Measurements from ENCODE around the gene CHP1.

Gene CHP1

GRCh38 chr15:41230650-41231421 is at the start of gene CHP1, which contains the start of gene EXD1:
TSS of gene CHP1 (plus strand) at chr15:41231268. CDS start at chr15:41231383, 115 bp downstream.
TSS of gene EXD1 (minus strand) at chr15:41230757. CDS start at chr15:41226575, 4,182 bp downstream.
- no peaks in the 10 kb centered on the region for H3K36me3 ChIP-seq (ENCODE audit: insufficient read depth, low read length)
- peaks cover 26% of the 10 kb centered on the region for H3K4me1 ChIP-seq (ENCODE audit: insufficient read depth, low read length)
- H3K9ac ChIP-seq (ENCODE audit: low read length), result peak within 1 kb of the TSS; percentile 69
- H3K27ac ChIP-seq (ENCODE audit: low read depth, low read length), result peak within 1 kb of the TSS; percentile 75
- peak within 1 kb of the TSS; percentile 66 to 88 for H3K4me3 ChIP-seq (ENCODE audit: low read depth in 1 of 2, low read length in 2 of 2)
- no peaks in the 10 kb centered on the region for H3K9me3 ChIP-seq (ENCODE audit: low read length)
- H3K27me3 ChIP-seq (ENCODE audit: control insufficient read depth in 1 of 2, insufficient read depth in 2 of 2, low read length in 2 of 2), result no peaks in the 10 kb centered on the region

- H3K27ac ChIP-seq (ENCODE audit: low read depth, low read length), result no peak overlapping the region
- H3K4me3 ChIP-seq (ENCODE audit: low read depth in 1 of 2, low read length in 2 of 2), result no peak overlapping the region
- H3K9me3 ChIP-seq (ENCODE audit: low read length), result no peaks in the 10 kb centered on the region
- H3K27me3 ChIP-seq (ENCODE audit: control insufficient read depth in 1 of 2, insufficient read depth in 2 of 2, low read length in 2 of 2), result no peaks in the 10 kb centered on the region
- no peak overlapping the region for H3K9ac ChIP-seq (ENCODE audit: low read length)
- no peaks in the 10 kb centered on the region for H3K4me1 ChIP-seq (ENCODE audit: insufficient read depth, low read length)
- no peaks in the 10 kb centered on the region for H3K36me3 ChIP-seq (ENCODE audit: insufficient read depth, low read length)
Measured at GRCh38 chr15:41182266-41182665, 48.8 kb upstream of the CHP1 start.

- Histone ChIP-seq H3K27me3 (ENCODE audit: control insufficient read depth in 1 of 2, insufficient read depth in 2 of 2, low read length in 2 of 2) (no peaks in the 10 kb centered on the region), H3K4me3 (ENCODE audit: low read depth in 1 of 2, low read length in 2 of 2) (no peak overlapping the region), H3K9me3 (ENCODE audit: low read length) (no peaks in the 10 kb centered on the region), H3K27ac (ENCODE audit: low read depth, low read length) (no peak overlapping the region), H3K9ac (ENCODE audit: low read length) (no peak overlapping the region), H3K36me3 (ENCODE audit: insufficient read depth, low read length) (no peaks in the 10 kb centered on the region), H3K4me1 (ENCODE audit: insufficient read depth, low read length) (no peaks in the 10 kb centered on the region)
Measured at GRCh38 chr15:41183581-41183980, 47.5 kb upstream of the CHP1 start.

- Histone ChIP-seq H3K9ac (ENCODE audit: low read length) (no peak overlapping the region), H3K4me3 (ENCODE audit: low read depth in 1 of 2, low read length in 2 of 2) (no peak overlapping the region), H3K36me3 (ENCODE audit: insufficient read depth, low read length) (no peaks in the 10 kb centered on the region), H3K27ac (ENCODE audit: low read depth, low read length) (no peak overlapping the region), H3K9me3 (ENCODE audit: low read length) (no peaks in the 10 kb centered on the region), H3K4me1 (ENCODE audit: insufficient read depth, low read length) (no peaks in the 10 kb centered on the region), H3K27me3 (ENCODE audit: control insufficient read depth in 1 of 2, insufficient read depth in 2 of 2, low read length in 2 of 2) (no peaks in the 10 kb centered on the region)
Measured at GRCh38 chr15:41194444-41194843, 36.6 kb upstream of the CHP1 start.

GRCh38 chr15:41199470-41199869 is 31.6 kb upstream of the CHP1 start:
- H3K9me3 ChIP-seq (ENCODE audit: low read length), result no peaks in the 10 kb centered on the region
- H3K27ac ChIP-seq (ENCODE audit: low read depth, low read length), result no peak overlapping the region
- H3K4me1 ChIP-seq (ENCODE audit: insufficient read depth, low read length), result no peaks in the 10 kb centered on the region
- H3K27me3 ChIP-seq (ENCODE audit: control insufficient read depth in 1 of 2, insufficient read depth in 2 of 2, low read length in 2 of 2), result no peaks in the 10 kb centered on the region
- H3K4me3 ChIP-seq (ENCODE audit: low read depth in 1 of 2, low read length in 2 of 2), result no peak overlapping the region
- no peak overlapping the region for H3K9ac ChIP-seq (ENCODE audit: low read length)
- no peaks in the 10 kb centered on the region for H3K36me3 ChIP-seq (ENCODE audit: insufficient read depth, low read length)

GRCh38 chr15:41203395-41203794 is 27.7 kb upstream of the CHP1 start:
- H3K4me3 ChIP-seq (ENCODE audit: low read depth in 1 of 2, low read length in 2 of 2), result no peak overlapping the region
- H3K9ac ChIP-seq (ENCODE audit: low read length), result no peak overlapping the region
- H3K36me3 ChIP-seq (ENCODE audit: insufficient read depth, low read length), result no peaks in the 10 kb centered on the region
- no peaks in the 10 kb centered on the region for H3K4me1 ChIP-seq (ENCODE audit: insufficient read depth, low read length)
- H3K27ac ChIP-seq (ENCODE audit: low read depth, low read length), result no peak overlapping the region
- H3K27me3 ChIP-seq (ENCODE audit: control insufficient read depth in 1 of 2, insufficient read depth in 2 of 2, low read length in 2 of 2), result no peaks in the 10 kb centered on the region
- no peaks in the 10 kb centered on the region for H3K9me3 ChIP-seq (ENCODE audit: low read length)

- Histone ChIP-seq H3K27ac (ENCODE audit: low read depth, low read length) (no peak overlapping the region), H3K4me1 (ENCODE audit: insufficient read depth, low read length) (no peaks in the 10 kb centered on the region), H3K9ac (ENCODE audit: low read length) (no peak overlapping the region), H3K4me3 (ENCODE audit: low read depth in 1 of 2, low read length in 2 of 2) (no peak overlapping the region), H3K9me3 (ENCODE audit: low read length) (no peaks in the 10 kb centered on the region), H3K36me3 (ENCODE audit: insufficient read depth, low read length) (no peaks in the 10 kb centered on the region), H3K27me3 (ENCODE audit: control insufficient read depth in 1 of 2, insufficient read depth in 2 of 2, low read length in 2 of 2) (no peaks in the 10 kb centered on the region)
Measured at GRCh38 chr15:41205315-41205714, 25.8 kb upstream of the CHP1 start.

GRCh38 chr15:41207687-41208448 is 23.2 kb upstream of the CHP1 start:
- Histone ChIP-seq H3K9me3 (ENCODE audit: low read length) (no peaks in the 10 kb centered on the region), H3K4me1 (ENCODE audit: insufficient read depth, low read length) (no peaks in the 10 kb centered on the region), H3K9ac (ENCODE audit: low read length) (no peak overlapping the region), H3K27me3 (ENCODE audit: control insufficient read depth in 1 of 2, insufficient read depth in 2 of 2, low read length in 2 of 2) (no peaks in the 10 kb centered on the region), H3K27ac (ENCODE audit: low read depth, low read length) (no peak overlapping the region), H3K36me3 (ENCODE audit: insufficient read depth, low read length) (no peaks in the 10 kb centered on the region), H3K4me3 (ENCODE audit: low read depth in 1 of 2, low read length in 2 of 2) (no peak overlapping the region)

GRCh38 chr15:41215708-41216107 is 15.4 kb upstream of the CHP1 start:
- H3K27ac ChIP-seq (ENCODE audit: low read depth, low read length), result no peak overlapping the region
- H3K4me3 ChIP-seq (ENCODE audit: low read depth in 1 of 2, low read length in 2 of 2), result no peak overlapping the region
- H3K4me1 ChIP-seq (ENCODE audit: insufficient read depth, low read length), result no peaks in the 10 kb centered on the region
- H3K9ac ChIP-seq (ENCODE audit: low read length), result no peak overlapping the region
- H3K27me3 ChIP-seq (ENCODE audit: control insufficient read depth in 1 of 2, insufficient read depth in 2 of 2, low read length in 2 of 2), result no peaks in the 10 kb centered on the region
- H3K9me3 ChIP-seq (ENCODE audit: low read length), result no peaks in the 10 kb centered on the region
- no peaks in the 10 kb centered on the region for H3K36me3 ChIP-seq (ENCODE audit: insufficient read depth, low read length)

- Histone ChIP-seq H3K9ac (ENCODE audit: low read length) (no peak overlapping the region), H3K4me3 (ENCODE audit: low read depth in 1 of 2, low read length in 2 of 2) (no peak overlapping the region), H3K9me3 (ENCODE audit: low read length) (no peaks in the 10 kb centered on the region), H3K36me3 (ENCODE audit: insufficient read depth, low read length) (no peaks in the 10 kb centered on the region), H3K27me3 (ENCODE audit: control insufficient read depth in 1 of 2, insufficient read depth in 2 of 2, low read length in 2 of 2) (no peaks in the 10 kb centered on the region), H3K4me1 (ENCODE audit: insufficient read depth, low read length) (no peaks in the 10 kb centered on the region), H3K27ac (ENCODE audit: low read depth, low read length) (no peak overlapping the region)
Measured at GRCh38 chr15:41218851-41219250, 12.2 kb upstream of the CHP1 start.

GRCh38 chr15:41219381-41219780 is 11.7 kb upstream of the CHP1 start:
- no peak overlapping the region for H3K27ac ChIP-seq (ENCODE audit: low read depth, low read length)
- no peak overlapping the region for H3K9ac ChIP-seq (ENCODE audit: low read length)
- H3K27me3 ChIP-seq (ENCODE audit: control insufficient read depth in 1 of 2, insufficient read depth in 2 of 2, low read length in 2 of 2), result no peaks in the 10 kb centered on the region
- H3K4me3 ChIP-seq (ENCODE audit: low read depth in 1 of 2, low read length in 2 of 2), result no peak overlapping the region
- H3K9me3 ChIP-seq (ENCODE audit: low read length), result no peaks in the 10 kb centered on the region
- H3K36me3 ChIP-seq (ENCODE audit: insufficient read depth, low read length), result no peaks in the 10 kb centered on the region
- H3K4me1 ChIP-seq (ENCODE audit: insufficient read depth, low read length), result no peaks in the 10 kb centered on the region
